Measurements from ENCODE around the gene TTK.
"Not testable (repeated sequence)": the region's sequence is repeated elsewhere in the genome, so short reads cannot be mapped to it uniquely, and the experiment has no call there.

TTK gene

DNA sequence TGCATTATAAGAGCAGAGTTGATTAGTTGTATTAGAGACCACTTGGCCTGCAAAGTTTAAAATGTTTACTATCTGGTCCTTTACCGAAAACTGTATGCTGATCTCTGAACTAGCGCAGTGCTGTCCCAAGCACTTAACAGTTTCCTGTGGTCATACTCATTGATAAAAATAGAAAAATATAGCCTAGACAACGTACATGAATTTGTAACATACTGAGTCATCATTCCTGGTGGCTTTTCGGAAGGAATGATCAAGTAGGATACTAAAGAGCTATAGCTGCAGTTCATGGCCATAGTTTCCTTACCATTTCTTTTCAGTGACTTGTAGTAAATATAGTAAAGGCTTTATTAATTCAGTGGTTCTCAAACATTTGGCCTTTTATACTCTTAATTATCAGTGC is 18.4 kb downstream of the TTK start:
- no peak for DNase-seq

DNA sequence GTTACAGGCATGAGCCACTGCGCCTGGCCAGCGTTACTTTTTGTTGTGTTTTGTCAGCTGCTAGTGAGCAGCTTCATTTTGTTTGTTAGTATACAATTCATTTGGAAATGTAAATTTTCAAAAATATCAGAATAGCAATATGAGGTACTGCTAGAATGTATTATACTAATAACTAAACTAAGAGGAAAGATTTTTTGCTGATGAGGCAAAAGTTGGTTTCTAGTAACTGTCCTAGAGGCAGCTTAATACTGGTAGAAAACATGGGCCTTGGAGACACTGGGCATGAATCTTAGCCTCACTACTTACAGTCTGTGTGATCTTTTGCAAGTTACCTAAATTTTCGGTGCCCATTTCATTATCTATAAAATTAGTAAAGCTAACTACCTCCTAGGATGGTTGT is 24.1 kb downstream of the TTK start:
- DNase-seq: no peak

DNA sequence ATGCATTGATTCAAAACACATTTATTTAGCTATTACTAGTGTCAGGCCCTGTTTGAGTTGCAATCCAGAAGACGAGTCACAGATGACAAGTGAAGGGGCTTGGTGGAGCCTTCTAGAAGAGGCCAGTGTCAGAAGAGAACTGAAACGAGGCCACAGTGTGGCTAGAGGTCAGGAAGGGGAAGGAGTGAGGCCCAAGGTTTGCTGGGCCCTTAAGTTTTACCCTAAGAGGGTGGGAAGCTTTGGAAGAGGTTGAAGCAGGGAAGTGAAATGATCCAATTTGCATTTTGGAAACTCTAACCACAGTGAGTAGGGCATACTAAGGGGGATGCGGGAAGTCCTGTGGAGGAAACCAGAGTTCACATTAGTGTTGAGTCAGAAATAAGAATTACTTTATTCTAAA is 25.0 kb downstream of the TTK start:
- DNase-seq: no peak

DNA sequence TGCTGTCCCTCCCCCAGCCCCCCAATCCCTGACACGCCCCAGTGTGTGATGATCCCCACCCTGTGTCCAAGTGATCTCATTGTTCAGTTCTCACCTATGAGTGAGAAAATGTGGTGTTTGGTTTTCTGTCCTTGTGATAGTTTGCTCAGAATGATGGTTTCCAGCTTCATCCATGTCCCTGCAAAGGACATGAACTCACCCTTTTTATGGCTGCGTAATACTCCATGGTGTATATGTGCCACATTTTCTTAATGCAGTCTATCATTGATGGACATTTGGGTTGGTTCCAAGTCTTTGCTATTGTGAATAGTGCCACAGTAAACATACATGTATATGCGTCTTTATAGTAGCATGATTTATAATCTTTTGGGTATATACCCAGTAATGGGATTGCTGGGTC is 43.8 kb downstream of the TTK start:
- DNase-seq: not testable (repeated sequence)

DNA sequence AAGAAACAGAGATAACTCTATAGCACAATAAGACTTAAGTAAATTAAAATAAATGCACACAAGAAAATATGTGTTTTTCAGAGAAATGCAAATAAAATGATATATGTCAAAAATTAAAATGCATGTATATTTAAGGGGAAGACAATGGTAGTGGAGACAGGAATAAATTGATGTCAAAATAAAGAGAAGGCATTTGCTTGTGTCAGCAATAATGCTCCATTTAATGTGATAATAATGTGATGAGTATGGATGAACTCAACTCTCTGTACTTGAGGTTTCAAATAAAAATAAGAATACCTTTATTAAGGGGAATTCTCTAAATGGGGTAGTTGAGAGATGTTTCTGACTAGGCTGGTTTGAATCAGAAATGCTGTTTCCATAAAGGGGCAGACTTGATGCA is 56.3 kb downstream of the TTK start:
- no peak for DNase-seq

DNA sequence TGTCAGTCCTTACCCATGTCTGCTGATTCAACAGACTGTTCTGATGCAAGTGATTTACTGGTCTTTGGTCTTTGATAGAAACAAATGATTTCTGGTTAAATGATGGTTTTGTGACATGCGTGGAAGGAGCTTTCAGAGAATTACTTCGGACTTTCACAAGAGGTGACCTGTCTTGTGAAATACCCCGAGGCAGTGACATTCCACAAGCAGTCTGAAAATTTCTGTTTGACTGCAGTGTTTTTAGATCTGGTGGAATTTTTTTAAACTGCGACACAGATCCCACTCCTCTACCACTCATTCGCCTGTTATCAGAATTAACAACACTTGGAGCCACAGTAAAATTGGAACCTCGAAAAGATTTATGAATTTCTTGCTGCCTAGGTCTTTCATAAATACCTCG is 63.7 kb downstream of the TTK start:
- DNase-seq: not testable (repeated sequence)

DNA sequence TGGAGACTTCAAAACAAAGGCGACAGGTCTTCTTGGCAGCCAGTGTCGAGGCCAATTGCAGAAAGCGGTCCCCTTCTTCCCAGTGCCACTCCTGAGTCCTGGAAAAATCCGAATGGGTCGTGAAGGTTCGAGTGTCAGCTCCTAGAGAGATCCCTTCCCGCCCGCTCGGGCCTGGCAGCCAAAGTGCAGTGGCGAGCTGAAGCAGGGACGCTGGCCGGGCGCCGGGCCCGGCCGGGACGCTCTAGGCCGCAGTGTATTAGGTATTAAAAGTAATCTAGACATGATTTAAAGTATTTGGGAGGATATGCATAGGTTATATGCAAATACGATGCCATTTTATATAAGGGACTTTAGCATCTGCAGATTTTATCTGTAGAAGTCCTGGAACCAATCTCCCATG is 66.0 kb downstream of the TTK start:
- DNase-seq: not testable (repeated sequence)

DNA sequence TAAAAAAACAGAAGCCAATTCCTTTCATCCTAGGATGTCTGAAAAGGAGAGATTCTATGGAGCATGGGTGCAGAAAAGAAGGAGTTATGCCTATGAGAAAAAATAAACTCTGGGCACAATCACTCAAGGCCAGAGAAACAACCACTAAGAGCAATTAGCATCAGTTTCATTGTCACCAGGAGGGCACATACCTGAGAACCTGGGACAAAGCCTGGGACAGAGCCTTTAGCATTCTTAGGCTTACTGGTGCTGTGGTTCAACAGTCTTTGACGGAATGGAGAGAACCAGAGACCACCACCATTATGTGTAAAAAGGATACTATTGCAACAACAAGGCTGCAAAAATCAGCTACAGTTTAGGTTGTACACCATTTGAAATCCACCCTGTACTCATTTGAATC is 72.6 kb downstream of the TTK start:
- no peak for DNase-seq

DNA sequence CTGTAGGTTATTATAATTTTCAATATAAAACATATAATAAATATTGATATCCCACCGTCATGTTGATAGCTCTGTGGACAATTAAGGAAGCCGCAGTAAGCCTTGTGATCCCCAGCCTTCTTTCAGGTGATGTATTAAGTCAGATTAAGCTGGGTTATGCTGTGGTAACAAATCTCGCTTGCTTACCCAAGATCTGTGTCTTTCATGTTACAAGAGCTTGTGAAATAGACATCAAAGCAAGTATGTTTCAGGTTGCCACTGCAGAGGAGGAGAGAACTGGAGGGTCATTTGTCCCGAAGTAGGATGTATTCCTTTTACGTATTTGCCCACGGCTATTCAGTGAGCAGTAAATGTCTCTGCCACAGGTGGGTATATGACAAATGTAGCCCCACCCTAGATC is 84.2 kb downstream of the TTK start:
- DNase-seq: no peak

DNA sequence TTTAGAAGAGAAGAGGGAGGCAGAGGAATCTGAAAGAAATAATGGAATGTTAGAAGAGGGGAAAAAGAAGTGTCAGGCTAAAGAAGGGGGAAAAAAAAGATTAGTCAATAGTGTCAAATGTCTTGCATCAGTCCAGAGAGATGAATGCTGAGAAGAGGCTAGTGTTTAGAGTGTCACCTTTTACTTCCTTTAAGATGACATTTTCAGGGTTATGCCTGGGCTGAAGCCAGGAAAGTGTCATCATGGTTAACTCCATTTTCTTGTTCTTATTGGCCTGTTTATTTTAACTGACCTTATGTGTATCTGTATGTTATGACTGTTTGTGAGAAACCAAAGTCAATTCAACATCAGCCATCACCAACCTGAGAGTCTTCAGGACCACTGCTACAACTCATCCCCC is 87.1 kb downstream of the TTK start:
- DNase-seq: no peak

All from hematopoietic multipotent progenitor cell treated with erythropoietin and hydrocortisone succinate and interleukin-3 and kit ligand, for 8 days (in vitro differentiated cells).